SK-N-MC (cell line): ENCODE data around the gene CD48.

Experiments
- DNase-seq: peaks from one replicate; pipeline ENCODE4 v3.0.0-alpha.2; 2011; ENCODE audit warnings: low read depth, low spot score
- H3K27ac ChIP-seq: fragments of 200-600 bp; sonication (generic); 2 replicates; pipeline ENCODE4 v1.5.1; 2016; ENCODE audit warnings: mixed run types
- H3K36me3 ChIP-seq: fragments of 200-600 bp; sonication (generic); 2 replicates; pipeline ENCODE4 v1.6.1; 2017; ENCODE audit warnings: antibody characterized with exemption, low read length, mixed read lengths; ENCODE audit not compliant: insufficient read depth
- H3K4me3 ChIP-seq: fragments of 200-600 bp; sonication (generic); 2 replicates; pipeline ENCODE4 v1.5.1; 2016
- H3K9ac ChIP-seq: fragments of 200-600 bp; sonication (generic); 2 replicates; pipeline ENCODE4 v1.8.0; 2017; ENCODE audit warnings: mixed run types, mixed read lengths; ENCODE audit not compliant: insufficient read length
- H3K9me3 ChIP-seq: fragments of 200-600 bp; sonication (generic); 2 replicates; pipeline ENCODE4 v1.6.1; 2017; ENCODE audit warnings: low read depth, mild to moderate bottlenecking, antibody characterized with exemption, low read length, moderate library complexity, mixed read lengths
- EZH2 ChIP-seq: fragments of 200-600 bp; sonication (generic); IDR thresholded peaks from one replicate; pipeline ENCODE4 v1.6.1; 2017; ENCODE audit warnings: antibody characterized with exemption
- FOXP2 ChIP-seq: optimal IDR thresholded peaks from 2 replicates; pipeline ENCODE3; 2011; ENCODE audit warnings: mild to moderate bottlenecking, moderate library complexity; ENCODE audit not compliant: insufficient read depth; ENCODE audit errors: extremely low read length, control extremely low read depth
- POLR2AphosphoS5 ChIP-seq: IDR thresholded peaks from 2 replicates; pipeline ENCODE4 v1.6.1; 2012; ENCODE audit warnings: mild to moderate bottlenecking, low read depth, low read length, borderline replicate concordance

Gene CD48

DNA sequence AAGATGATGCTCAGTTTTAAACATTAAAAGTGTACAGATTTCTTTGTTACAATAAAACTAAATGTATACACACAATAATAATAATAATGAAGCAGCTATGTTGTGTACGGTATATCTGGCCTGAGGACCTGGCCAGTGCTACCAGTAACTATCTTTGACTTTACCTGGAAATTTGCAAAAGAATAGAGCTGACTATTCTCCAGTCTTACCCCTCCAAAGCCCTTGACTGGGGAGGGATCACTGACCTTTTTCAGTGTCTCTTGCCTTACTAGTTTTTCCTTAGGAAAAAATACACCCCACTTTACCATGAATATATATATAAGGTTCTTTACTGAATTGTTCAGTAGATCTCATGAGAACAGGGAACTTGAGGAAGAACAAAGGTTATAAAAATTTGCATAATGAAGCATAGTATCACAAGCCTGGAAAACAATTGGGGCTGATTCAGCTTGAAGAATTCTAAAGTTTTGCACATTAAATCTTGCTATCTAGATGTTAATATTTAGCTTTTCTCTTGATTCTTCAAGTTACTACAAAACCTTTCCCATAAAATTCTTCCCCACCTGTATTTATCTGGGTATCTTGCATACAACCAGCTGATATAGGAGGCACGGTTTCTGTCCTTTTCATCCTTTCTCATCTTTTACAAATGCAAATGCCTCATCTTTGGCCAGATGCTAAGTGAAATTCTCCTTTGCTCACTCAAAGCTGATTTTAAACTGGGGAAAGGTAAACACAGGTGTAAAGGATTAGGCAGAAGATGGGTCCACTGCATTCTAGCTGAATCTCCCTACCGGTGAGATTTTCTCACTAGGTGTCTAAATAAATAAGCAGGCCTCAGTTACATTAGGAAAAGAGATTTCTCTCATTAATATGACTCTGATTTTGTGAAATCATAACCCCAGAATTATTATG, 39.8 kb downstream of the CD48 start:
- no peak for DNase-seq
- TF ChIP-seq FOXP2 (no peak), POLR2AphosphoS5 (no peak), EZH2 (no peak)
- Histone ChIP-seq H3K9ac (no peak overlapping the region), H3K36me3 (no peaks in the 10 kb centered on the region), H3K9me3 (no peaks in the 10 kb centered on the region), H3K4me3 (no peak overlapping the region), H3K27ac (no peak overlapping the region)

DNA sequence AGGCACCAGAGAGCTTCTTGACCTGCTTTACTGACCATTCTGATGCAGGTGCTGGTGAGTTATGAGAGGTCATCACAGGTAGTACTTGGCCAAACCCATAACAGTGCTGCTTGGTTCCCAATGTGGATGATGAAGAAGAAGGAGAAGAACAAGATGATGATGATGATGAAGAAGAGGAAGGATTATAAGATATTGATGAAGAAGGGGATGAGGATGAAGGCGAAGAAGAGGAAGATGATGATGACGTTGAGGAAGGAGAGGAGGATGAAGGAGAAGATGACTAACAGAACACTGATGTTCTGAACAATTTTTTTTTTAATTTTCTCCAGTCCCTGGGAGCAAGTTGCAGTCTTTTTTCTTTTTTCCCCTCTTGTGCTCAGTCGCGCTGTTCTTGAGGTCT, 40.9 kb downstream of the CD48 start:
- Histone ChIP-seq H3K27ac (no peak overlapping the region), H3K9me3 (no peaks in the 10 kb centered on the region), H3K9ac (no peak overlapping the region)

DNA sequence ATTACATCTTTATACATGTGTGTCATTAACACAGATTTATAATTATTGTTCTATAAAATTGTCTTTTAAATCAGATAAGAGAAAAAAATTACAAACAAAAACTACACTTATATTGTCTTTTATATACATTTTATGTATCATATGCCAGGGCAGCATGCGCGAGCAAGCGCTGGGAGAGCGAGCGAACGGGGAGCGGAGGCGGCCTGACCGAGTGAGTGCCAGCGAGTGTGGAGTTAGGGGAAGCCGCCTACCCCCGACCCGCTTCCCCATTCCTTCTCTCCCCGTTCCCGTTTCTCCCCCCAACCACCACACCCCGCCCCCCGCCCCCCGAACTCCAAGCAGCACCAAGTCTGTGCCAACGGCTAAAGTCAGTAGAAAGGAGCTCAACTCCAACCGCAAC, 41.8 kb downstream of the CD48 start:
- TF ChIP-seq EZH2 (no peak), POLR2AphosphoS5 (no peak), FOXP2 (no peak)
- no peak overlapping the region for H3K27ac ChIP-seq

More for the DNA sequence above, 40.9 kb downstream of the CD48 start:
- Histone ChIP-seq H3K36me3 (no peaks in the 10 kb centered on the region), H3K4me3 (no peak overlapping the region)
- DNase-seq: no peak
- TF ChIP-seq POLR2AphosphoS5 (no peak), FOXP2 (no peak), EZH2 (no peak)

DNA sequence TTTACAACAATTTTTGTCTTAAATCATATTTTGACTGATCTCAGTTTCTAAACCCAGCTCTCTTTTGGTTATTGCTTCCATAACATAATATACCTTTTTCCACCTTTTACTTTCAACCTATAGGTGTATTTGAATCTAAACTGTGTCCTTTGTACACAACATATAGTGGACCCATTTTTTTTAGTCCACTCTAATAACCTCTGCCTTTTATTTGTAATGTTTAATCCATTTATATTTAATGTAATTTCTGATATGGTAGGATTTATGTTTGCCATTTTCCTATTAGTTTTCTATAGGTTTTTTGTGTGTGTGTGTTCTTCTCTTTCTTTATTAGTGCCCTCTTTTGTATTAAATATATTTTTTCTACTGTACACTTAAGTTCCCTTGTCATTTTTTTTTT, 42.3 kb downstream of the CD48 start:
- TF ChIP-seq EZH2: no peak
- TF ChIP-seq FOXP2: no peak
- TF ChIP-seq POLR2AphosphoS5: no peak
- H3K9me3 ChIP-seq: no peaks in the 10 kb centered on the region
- no peak for DNase-seq
- no peak overlapping the region for H3K9ac ChIP-seq
- no peaks in the 10 kb centered on the region for H3K36me3 ChIP-seq
- no peak overlapping the region for H3K27ac ChIP-seq
- no peak overlapping the region for H3K4me3 ChIP-seq

More for the DNA sequence above, 41.8 kb downstream of the CD48 start:
- no peaks in the 10 kb centered on the region for H3K9me3 ChIP-seq
- no peaks in the 10 kb centered on the region for H3K36me3 ChIP-seq
- no peak overlapping the region for H3K9ac ChIP-seq
- DNase-seq: no peak
- H3K4me3 ChIP-seq: no peak overlapping the region

DNA sequence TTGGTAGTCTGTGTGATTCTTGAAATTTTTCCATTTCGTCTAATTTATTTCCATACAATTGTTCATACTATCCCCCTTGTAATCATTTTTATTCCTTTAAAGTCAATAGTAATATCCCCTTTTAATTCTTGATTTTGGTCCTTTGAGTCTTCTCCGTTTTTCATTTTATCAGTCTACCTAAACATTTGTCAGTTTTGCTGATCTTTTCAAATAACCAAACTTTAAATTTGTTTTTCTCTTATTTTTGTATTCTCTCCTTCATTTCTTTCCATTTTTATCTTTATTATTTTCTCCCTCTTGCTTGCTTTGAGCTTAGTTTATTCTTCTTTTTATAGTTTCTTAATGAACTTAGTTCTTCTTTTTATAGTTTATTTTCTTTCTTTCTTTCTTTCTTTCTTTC, 43.7 kb downstream of the CD48 start:
- H3K36me3 ChIP-seq: no peaks in the 10 kb centered on the region
- no peak overlapping the region for H3K27ac ChIP-seq
- no peak for TF ChIP-seq POLR2AphosphoS5
- TF ChIP-seq FOXP2: no peak
- no peak for TF ChIP-seq EZH2
- H3K9me3 ChIP-seq: no peaks in the 10 kb centered on the region
- no peak overlapping the region for H3K4me3 ChIP-seq
- no peak overlapping the region for H3K9ac ChIP-seq
- DNase-seq: no peak

DNA sequence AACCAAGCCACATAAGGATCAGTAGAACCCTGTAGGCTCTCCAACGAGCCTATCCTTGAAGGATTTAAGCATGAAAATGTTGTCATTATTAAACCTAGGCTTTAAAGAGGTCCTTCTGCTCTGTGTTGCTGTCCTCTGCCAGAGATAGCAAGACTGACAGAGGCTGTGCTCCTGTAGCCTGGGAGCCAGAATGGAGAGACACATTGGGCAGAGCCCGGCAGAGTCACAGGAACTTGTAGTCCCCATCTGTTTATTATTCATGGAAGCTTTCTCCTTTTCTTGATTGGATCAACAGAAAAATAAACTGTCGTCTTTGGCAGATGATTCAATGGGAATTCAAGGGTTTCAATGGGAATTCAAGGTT, 45.6 kb downstream of the CD48 start:
- Histone ChIP-seq H3K4me3 (no peak overlapping the region), H3K36me3 (no peaks in the 10 kb centered on the region), H3K9ac (no peak overlapping the region), H3K27ac (no peak overlapping the region), H3K9me3 (no peaks in the 10 kb centered on the region)
- no peak for DNase-seq
- TF ChIP-seq POLR2AphosphoS5 (no peak), EZH2 (no peak), FOXP2 (no peak)

DNA sequence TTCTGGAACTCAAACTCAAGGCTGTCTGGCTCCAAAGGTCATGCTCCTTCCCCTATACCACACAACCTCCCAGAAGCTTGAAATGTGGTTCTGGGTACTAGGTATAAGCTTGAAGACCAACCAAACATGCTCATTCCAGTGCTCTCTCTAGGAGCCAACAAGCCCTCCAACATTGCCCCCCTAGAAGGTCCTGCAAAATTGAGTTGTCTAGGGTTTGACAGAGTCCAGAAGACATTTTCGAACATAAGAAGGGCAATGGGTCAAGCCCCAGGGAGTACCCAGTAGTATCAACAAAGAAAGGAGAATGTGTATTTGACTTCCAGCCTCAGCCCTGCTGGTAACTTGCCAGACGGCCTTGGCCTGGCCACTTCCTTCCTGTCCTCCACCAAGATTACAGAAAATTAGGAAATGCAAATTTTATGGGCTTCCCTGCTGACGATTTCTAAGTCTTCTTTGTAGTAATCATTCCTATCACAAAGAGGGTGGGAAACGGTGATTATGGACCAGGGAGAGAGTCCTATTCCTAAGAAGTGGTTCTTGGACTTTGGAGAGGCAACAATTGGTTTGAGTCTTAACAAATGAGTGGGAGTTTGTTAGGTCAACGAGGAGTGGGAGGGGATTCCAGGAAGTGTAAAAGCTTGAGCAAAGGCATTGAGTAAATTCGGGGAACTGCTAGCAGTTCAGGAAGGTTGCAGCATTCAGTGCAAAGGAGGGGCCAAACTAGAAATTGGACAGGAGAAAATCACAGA, 46.1 kb downstream of the CD48 start:
- no peak for DNase-seq
- no peak for TF ChIP-seq EZH2
- no peak for TF ChIP-seq FOXP2
- no peak for TF ChIP-seq POLR2AphosphoS5
- Histone ChIP-seq H3K4me3 (no peak overlapping the region), H3K9me3 (no peaks in the 10 kb centered on the region), H3K36me3 (no peaks in the 10 kb centered on the region), H3K9ac (no peak overlapping the region), H3K27ac (no peak overlapping the region)

DNA sequence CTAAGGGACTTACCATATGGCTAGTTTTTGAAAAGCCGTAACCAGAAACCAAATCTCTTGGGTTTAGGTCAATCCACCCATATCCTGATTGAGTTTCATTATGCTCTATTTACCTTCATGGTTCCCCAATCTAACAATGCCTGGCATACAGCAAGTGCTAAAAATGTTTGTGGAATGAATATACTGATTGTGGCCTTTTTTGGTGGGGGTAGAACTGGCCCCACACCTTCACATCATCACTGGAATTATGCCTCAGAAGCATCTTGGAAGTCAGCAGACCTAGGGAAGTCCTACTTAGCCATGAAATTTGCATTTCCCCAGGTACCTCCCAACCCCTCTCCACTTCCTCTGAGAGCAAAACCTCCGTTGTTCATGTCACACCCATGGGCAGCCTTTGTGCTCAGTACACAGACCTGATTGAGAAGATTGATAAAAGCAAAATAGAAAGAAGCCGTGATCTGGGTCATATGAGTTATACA, 47.0 kb downstream of the CD48 start:
- no peak overlapping the region for H3K27ac ChIP-seq
- H3K9me3 ChIP-seq: no peaks in the 10 kb centered on the region
- H3K9ac ChIP-seq: no peak overlapping the region
- no peaks in the 10 kb centered on the region for H3K36me3 ChIP-seq
- no peak for TF ChIP-seq EZH2
- TF ChIP-seq POLR2AphosphoS5: no peak
- TF ChIP-seq FOXP2: no peak
- DNase-seq: no peak
- no peak overlapping the region for H3K4me3 ChIP-seq
